Measurements from ENCODE around the gene PLPP7. TPM values are rescaled to one million over a fixed set of nuclear protein-coding genes. Genes with fewer than 3 reads are reported as not detected.
A peak's percentile ranks its signal among the peaks of the same experiment; 100 is the strongest.

PLPP7 gene
- total and polyA plus RNA-seq, 4 experiments from 2014 or later, result not detected

DNA sequence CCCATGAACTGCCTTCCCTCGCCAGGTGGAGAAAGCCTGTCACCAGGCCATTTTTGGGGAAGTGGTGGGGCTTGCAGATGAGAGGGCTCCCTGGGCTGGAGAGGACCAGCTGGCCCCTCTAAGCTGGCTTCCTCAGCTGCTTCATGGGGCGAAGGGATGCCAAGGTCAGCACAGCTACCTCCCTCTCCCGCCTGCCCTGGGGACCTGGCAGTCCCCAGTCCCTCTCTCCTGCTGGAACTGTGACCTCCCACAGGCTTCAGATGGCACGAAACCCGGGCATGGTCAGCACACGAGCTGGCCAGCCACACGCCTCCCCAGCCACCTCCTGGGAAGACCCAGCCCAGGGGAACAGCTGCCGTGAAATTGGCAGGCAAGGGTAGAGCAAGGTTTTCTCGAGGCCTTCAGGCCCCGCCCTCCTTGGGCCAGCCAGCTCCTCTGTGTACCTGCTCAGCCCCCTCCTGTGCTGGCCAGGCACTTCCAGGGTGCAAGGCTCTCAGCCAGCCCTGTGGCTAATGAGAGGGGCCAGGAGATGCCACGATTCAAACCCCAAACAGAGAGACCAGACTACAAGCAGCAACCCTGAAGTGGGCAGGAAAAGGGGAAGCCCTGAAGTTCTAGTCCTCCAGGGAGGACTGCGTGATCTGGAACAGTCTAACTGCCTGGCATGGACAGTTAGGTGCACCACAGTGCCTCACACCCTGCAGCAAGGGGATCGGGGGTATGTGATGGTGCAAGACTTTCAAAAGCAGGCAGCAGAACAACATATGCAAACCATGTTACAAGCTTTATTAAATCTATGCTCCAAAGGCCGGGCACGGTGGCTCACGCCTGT is 12.9 kb downstream of the PLPP7 start:
- no peaks in the 10 kb centered on the region for H3K4me1 ChIP-seq (ENCODE audit: insufficient read depth, low read length)
- H3K9me3 ChIP-seq (ENCODE audit: control insufficient read depth in 1 of 2, low read length in 2 of 2), result no peaks in the 10 kb centered on the region
- POLR2A ChIA-PET (ENCODE audit: partially characterized antibody), result no interaction called here
- no peak overlapping the region for H3K27ac ChIP-seq (ENCODE audit: low read depth, low read length)
- Mint-ChIP-seq H3K4me1 (no peaks in the 10 kb centered on the region), H3K4me3 (no peak overlapping the region), H3K27me3 (no peaks in the 10 kb centered on the region), H3K9me3 (no peaks in the 10 kb centered on the region), H3K27ac (no peak overlapping the region), H3K36me3 (no peaks in the 10 kb centered on the region)
- intact Hi-C loops (cut with micrococcal nuclease), result no loop called here
- no peaks in the 10 kb centered on the region for H3K36me3 ChIP-seq (ENCODE audit: insufficient read depth, low read length)
- no peak for DNase-seq
- CTCF ChIA-PET (ENCODE audit: partially characterized antibody), result interaction anchor here (1.4 kb wide), 1 partner anchor 122 kb away, joined by 5 read pairs; no protein-coding TSS in a partner anchor
- no peak overlapping the region for H3K4me3 ChIP-seq (ENCODE audit: low read length in 2 of 2)
- H3K27me3 ChIP-seq (ENCODE audit: insufficient read depth, low read length), result no peaks in the 10 kb centered on the region

- Mint-ChIP-seq H3K27ac (no peak overlapping the region), H3K4me1 (no peaks in the 10 kb centered on the region), H3K4me3 (no peak overlapping the region), H3K27me3 (no peaks in the 10 kb centered on the region), H3K9me3 (no peaks in the 10 kb centered on the region), H3K36me3 (no peaks in the 10 kb centered on the region)
- no peaks in the 10 kb centered on the region for H3K27me3 ChIP-seq (ENCODE audit: insufficient read depth, low read length)
- no peaks in the 10 kb centered on the region for H3K36me3 ChIP-seq (ENCODE audit: insufficient read depth, low read length)
- no peaks in the 10 kb centered on the region for H3K4me1 ChIP-seq (ENCODE audit: insufficient read depth, low read length)
- ChIA-PET POLR2A (ENCODE audit: partially characterized antibody) (no interaction called here), CTCF (ENCODE audit: partially characterized antibody) (interaction anchor here (1.4 kb wide), 1 partner anchor 123 kb away, joined by 5 read pairs; no protein-coding TSS in a partner anchor)
- intact Hi-C loops (cut with micrococcal nuclease), result no loop called here
- no peak for DNase-seq
- no peak overlapping the region for H3K27ac ChIP-seq (ENCODE audit: low read depth, low read length)
- no peaks in the 10 kb centered on the region for H3K9me3 ChIP-seq (ENCODE audit: control insufficient read depth in 1 of 2, low read length in 2 of 2)
- H3K4me3 ChIP-seq (ENCODE audit: low read length in 2 of 2), result no peak overlapping the region
Observed at GRCh38 chr9:131303381-131304321, 14.1 kb downstream of the PLPP7 start.

DNA sequence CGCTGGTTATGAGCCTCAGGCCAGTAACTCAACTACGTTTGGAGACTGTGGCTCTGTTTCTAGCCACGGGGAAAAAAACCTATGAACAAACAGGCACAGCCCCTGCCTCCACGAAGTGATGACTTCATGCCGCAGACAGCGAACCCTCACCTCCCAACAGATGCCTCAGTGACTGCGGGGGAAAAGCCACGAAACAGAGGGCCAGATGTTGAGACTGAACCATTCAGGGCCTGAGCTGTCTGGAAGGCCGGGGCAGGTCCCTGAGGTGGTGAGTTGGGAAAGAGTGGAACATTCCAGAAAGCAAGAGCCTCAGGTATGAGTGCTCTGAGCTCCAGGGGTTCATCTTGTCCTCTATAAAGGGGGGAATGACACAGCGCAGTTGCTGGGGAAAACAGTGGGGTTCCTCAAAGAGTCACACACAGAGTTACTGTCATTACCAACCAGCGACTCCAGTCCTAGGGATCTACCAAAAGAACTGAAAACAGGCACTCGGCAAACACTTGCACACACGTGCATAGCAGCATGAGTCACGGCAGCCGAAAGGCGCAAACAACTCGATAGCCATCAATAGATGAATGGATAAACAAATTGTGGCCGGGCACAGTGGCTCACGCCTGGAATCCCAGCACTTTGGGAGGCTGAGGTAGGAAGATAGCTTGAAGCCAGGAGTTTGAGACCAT is 15.3 kb downstream of the PLPP7 start:
- intact Hi-C loops (cut with micrococcal nuclease), result no loop called here
- no peak for DNase-seq
- H3K36me3 Mint-ChIP-seq, result no peaks in the 10 kb centered on the region
- Histone ChIP-seq H3K4me1 (ENCODE audit: insufficient read depth, low read length) (no peaks in the 10 kb centered on the region), H3K9me3 (ENCODE audit: control insufficient read depth in 1 of 2, low read length in 2 of 2) (no peaks in the 10 kb centered on the region), H3K36me3 (ENCODE audit: insufficient read depth, low read length) (no peaks in the 10 kb centered on the region), H3K27ac (ENCODE audit: low read depth, low read length) (no peak overlapping the region), H3K4me3 (ENCODE audit: low read length in 2 of 2) (no peak overlapping the region), H3K27me3 (ENCODE audit: insufficient read depth, low read length) (no peaks in the 10 kb centered on the region)
- no peaks in the 10 kb centered on the region for H3K4me1 Mint-ChIP-seq
- no peak overlapping the region for H3K4me3 Mint-ChIP-seq
- H3K27ac Mint-ChIP-seq, result peak overlapping the region in 1 of 7 donors; percentile 4
- no peaks in the 10 kb centered on the region for H3K27me3 Mint-ChIP-seq
- POLR2A ChIA-PET (ENCODE audit: partially characterized antibody), result no interaction called here
- CTCF ChIA-PET (ENCODE audit: partially characterized antibody), result no interaction called here
- H3K9me3 Mint-ChIP-seq, result no peaks in the 10 kb centered on the region

GRCh38 chr9:131306397-131307004 is 17.0 kb downstream of the PLPP7 start:
- Mint-ChIP-seq H3K4me1 (peaks cover 9 to 13% (median 11%) of the 10 kb centered on the region in 4 donors), H3K9me3 (no peaks in the 10 kb centered on the region), H3K36me3 (no peaks in the 10 kb centered on the region), H3K27me3 (no peaks in the 10 kb centered on the region), H3K27ac (peak overlapping the region in 3 of 7 donors; percentile 55 to 74 (median 70)), H3K4me3 (no peak overlapping the region)
- Histone ChIP-seq H3K9me3 (ENCODE audit: control insufficient read depth in 1 of 2, low read length in 2 of 2) (no peaks in the 10 kb centered on the region), H3K36me3 (ENCODE audit: insufficient read depth, low read length) (no peaks in the 10 kb centered on the region), H3K4me3 (ENCODE audit: low read length in 2 of 2) (no peak overlapping the region), H3K27me3 (ENCODE audit: insufficient read depth, low read length) (no peaks in the 10 kb centered on the region), H3K4me1 (ENCODE audit: insufficient read depth, low read length) (peaks cover 12% of the 10 kb centered on the region), H3K27ac (ENCODE audit: low read depth, low read length) (no peak overlapping the region)
- ChIA-PET CTCF (ENCODE audit: partially characterized antibody) (interaction anchor here (0.6 to 0.7 kb wide), 2 partner anchors 50 to 455 kb away, joined by 3 to 4 read pairs; no protein-coding TSS in a partner anchor), POLR2A (ENCODE audit: partially characterized antibody) (no interaction called here)
- intact Hi-C loops (cut with micrococcal nuclease), result no loop called here
- DNase-seq, result no peak

- no peaks in the 10 kb centered on the region for H3K9me3 Mint-ChIP-seq
- Histone ChIP-seq H3K36me3 (ENCODE audit: insufficient read depth, low read length) (no peaks in the 10 kb centered on the region), H3K4me3 (ENCODE audit: low read length in 2 of 2) (no peak overlapping the region), H3K9me3 (ENCODE audit: control insufficient read depth in 1 of 2, low read length in 2 of 2) (no peaks in the 10 kb centered on the region), H3K4me1 (ENCODE audit: insufficient read depth, low read length) (peaks cover 12% of the 10 kb centered on the region), H3K27ac (ENCODE audit: low read depth, low read length) (no peak overlapping the region), H3K27me3 (ENCODE audit: insufficient read depth, low read length) (no peaks in the 10 kb centered on the region)
- ChIA-PET POLR2A (ENCODE audit: partially characterized antibody) (interaction anchor here (0.6 to 0.9 kb wide), 3 partner anchors 30 to 193 kb away, joined by 3 to 4 read pairs (median 4); no protein-coding TSS in a partner anchor), CTCF (ENCODE audit: partially characterized antibody) (interaction anchor here (1.7 kb wide), 1 partner anchor 29 kb away, joined by 4 read pairs; no protein-coding TSS in a partner anchor)
- peaks cover 9 to 13% (median 12%) of the 10 kb centered on the region in 4 donors for H3K4me1 Mint-ChIP-seq
- H3K4me3 Mint-ChIP-seq, result no peak overlapping the region
- no peaks in the 10 kb centered on the region for H3K27me3 Mint-ChIP-seq
- no peaks in the 10 kb centered on the region for H3K36me3 Mint-ChIP-seq
- no peak for DNase-seq
- intact Hi-C loops (cut with micrococcal nuclease), result no loop called here
- no peak overlapping the region for H3K27ac Mint-ChIP-seq
Observed at GRCh38 chr9:131307974-131308373, 18.5 kb downstream of the PLPP7 start.

- POLR2A ChIA-PET (ENCODE audit: partially characterized antibody), result interaction anchor here (0.8 to 4.4 kb wide), 4 partner anchors 27 to 192 kb away, joined by 4 to 16 read pairs (median 4); no protein-coding TSS in a partner anchor
- Histone ChIP-seq H3K36me3 (ENCODE audit: insufficient read depth, low read length) (no peaks in the 10 kb centered on the region), H3K27ac (ENCODE audit: low read depth, low read length) (no peak overlapping the region), H3K9me3 (ENCODE audit: control insufficient read depth in 1 of 2, low read length in 2 of 2) (no peaks in the 10 kb centered on the region), H3K27me3 (ENCODE audit: insufficient read depth, low read length) (no peaks in the 10 kb centered on the region), H3K4me1 (ENCODE audit: insufficient read depth, low read length) (peaks cover 12% of the 10 kb centered on the region), H3K4me3 (ENCODE audit: low read length in 2 of 2) (no peak overlapping the region)
- CTCF ChIA-PET (ENCODE audit: partially characterized antibody), result interaction anchor here (1.7 kb wide), 1 partner anchor 28 kb away, joined by 4 read pairs; no protein-coding TSS in a partner anchor
- H3K9me3 Mint-ChIP-seq, result no peaks in the 10 kb centered on the region
- peaks cover 9 to 13% (median 12%) of the 10 kb centered on the region in 4 donors for H3K4me1 Mint-ChIP-seq
- H3K36me3 Mint-ChIP-seq, result no peaks in the 10 kb centered on the region
- no peak for DNase-seq
- no peak overlapping the region for H3K4me3 Mint-ChIP-seq
- intact Hi-C loops (cut with micrococcal nuclease), result no loop called here
- no peaks in the 10 kb centered on the region for H3K27me3 Mint-ChIP-seq
- H3K27ac Mint-ChIP-seq, result peak overlapping the region in 2 of 7 donors; percentile 22 to 50
Observed at GRCh38 chr9:131308452-131308851, 18.9 kb downstream of the PLPP7 start.
